SK-N-SH (cell line): ENCODE measurements around the gene ALPK3. TPM values are rescaled to one million over a fixed set of nuclear protein-coding genes. Genes with fewer than 3 reads are reported as not detected.

ENCODE experiments used
- CTCF ChIA-PET: fragments of 300-600, 350-600 bp; formaldehyde crosslinking; extraction: SDS; loops from one replicate; lab custom pipeline; 2021; lab: Yijun Ruan, JAX
- POLR2A ChIA-PET: fragments of 350-600 bp; sonication (Branson Sonifier 250); formaldehyde crosslinking; extraction: SDS; loops from one replicate; lab custom pipeline; 2020; ENCODE audit warnings: antibody characterized with exemption, inconsistent platforms; lab: Yijun Ruan, JAX
- DNase-seq: peaks from one replicate; pipeline ENCODE4 v3.0.0; 2012
- H2AFZ ChIP-seq: fragments of 200-600 bp; sonication (generic); 2 replicates; pipeline ENCODE4 v1.8.1; 2016; ENCODE audit warnings: antibody characterized with exemption, mild to moderate bottlenecking, low read depth
- H3F3A ChIP-seq: fragments of 200-600 bp; sonication (generic); replicated peaks from 2 replicates; pipeline ENCODE3; 2016; ENCODE audit warnings: antibody characterized with exemption, mild to moderate bottlenecking; ENCODE audit not compliant: insufficient read depth
- H3K27ac ChIP-seq, 2 experiments: fragments of 200-500 bp in 1 of 2; fragments of 200-600 bp in 1 of 2; sonication (Bioruptor generic) in 1 of 2; sonication (generic), shearing (Covaris generic) in 1 of 2; 2 replicates each; pipeline versions ENCODE4 v1.5.1 to v1.6.1; 2014 to 2016; ENCODE audit warnings: low read depth in 2 of 2, inconsistent platforms in 1 of 2, low read length in 1 of 2, mild to moderate bottlenecking in 1 of 2, mixed read lengths in 1 of 2
- H3K27me3 ChIP-seq: fragments of 200-600 bp; sonication (generic), shearing (Covaris generic); 2 replicates; pipeline ENCODE4 v1.6.1; 2016; ENCODE audit warnings: mixed run types; ENCODE audit not compliant: insufficient read depth
- H3K36me3 ChIP-seq, 2 experiments: fragments of 200-500 bp in 1 of 2; fragments of 200-600 bp in 1 of 2; sonication (Bioruptor generic) in 1 of 2; sonication (generic) in 1 of 2; replicated peaks in 1 of 2; 2 replicates each; pipeline versions ENCODE3 to v1.5.1; 2014 to 2016; ENCODE audit warnings: low read length in 1 of 2, mild to moderate bottlenecking in 1 of 2; ENCODE audit not compliant: insufficient read depth in 2 of 2, control insufficient read depth in 1 of 2
- H3K4me1 ChIP-seq, 2 experiments: fragments of 200-500 bp in 1 of 2; fragments of 200-600 bp in 1 of 2; sonication (Bioruptor generic) in 1 of 2; sonication (generic), shearing (Covaris generic) in 1 of 2; 2 replicates each; pipeline versions ENCODE4 v1.5.1 to v1.6.1; 2014 to 2016; ENCODE audit warnings: low read depth in 1 of 2, low read length in 1 of 2, mixed run types in 1 of 2; ENCODE audit not compliant: insufficient read depth in 2 of 2, control insufficient read depth in 1 of 2
- H3K4me2 ChIP-seq: fragments of 200-600 bp; sonication (generic), shearing (Covaris generic); 2 replicates; pipeline ENCODE4 v1.6.1; 2017; ENCODE audit warnings: mixed run types
- H3K4me3 ChIP-seq, 2 experiments: fragments of 200-500 bp in 1 of 2; fragments of 200-600 bp in 1 of 2; sonication (Bioruptor generic) in 1 of 2; sonication (generic), shearing (Covaris generic) in 1 of 2; 2 replicates each; pipeline versions ENCODE4 v1.5.1 to v1.8.1; 2014 to 2016; ENCODE audit warnings: low read depth in 2 of 2, inconsistent platforms in 1 of 2, low read length in 1 of 2, mild to moderate bottlenecking in 1 of 2, mixed read lengths in 1 of 2, moderate library complexity in 1 of 2
- H3K79me2 ChIP-seq: fragments of 200-600 bp; sonication (generic); 2 replicates; pipeline ENCODE4 v1.8.1; 2017; ENCODE audit warnings: mild to moderate bottlenecking; ENCODE audit not compliant: insufficient read depth
- H3K9ac ChIP-seq: fragments of 200-600 bp; sonication (generic); 2 replicates; pipeline ENCODE4 v1.6.1; 2017; ENCODE audit warnings: mixed run types
- H3K9me2 ChIP-seq: fragments of 200-600 bp; sonication (generic); 2 replicates; pipeline ENCODE4 v1.6.1; 2017; ENCODE audit warnings: mixed run types
- H3K9me3 ChIP-seq: fragments of 200-600 bp; sonication (generic); 2 replicates; pipeline ENCODE4 v1.6.1; 2017; ENCODE audit warnings: mixed run types, mild to moderate bottlenecking, moderate library complexity
- H4K20me1 ChIP-seq: fragments of 200-600 bp; sonication (generic); 2 replicates; pipeline ENCODE4 v1.6.1; 2017; ENCODE audit warnings: mild to moderate bottlenecking, mixed run types; ENCODE audit not compliant: insufficient read depth
- ELF1 ChIP-seq: IDR thresholded peaks from 2 replicates; pipeline ENCODE4 v1.4.0; 2012
- EP300 ChIP-seq, 2 experiments: IDR thresholded peaks; 2 replicates each; pipeline versions ENCODE4 v1.4.0 to v1.6.1; 2012; ENCODE audit warnings: borderline replicate concordance in 1 of 2, low read depth in 1 of 2, low read length in 1 of 2
- FOXM1 ChIP-seq: IDR thresholded peaks from 2 replicates; pipeline ENCODE4 v1.4.0; 2012; ENCODE audit warnings: low read depth, mild to moderate bottlenecking
- GABPA ChIP-seq: IDR thresholded peaks from 2 replicates; pipeline ENCODE4 v1.4.0; 2012; ENCODE audit warnings: low read depth, mild to moderate bottlenecking
- IRF3 ChIP-seq: fragments of 150-350 bp; IDR thresholded peaks from 2 replicates; pipeline ENCODE4 v1.6.1; 2016; ENCODE audit warnings: mild to moderate bottlenecking, low read depth, low read length
- MAX ChIP-seq: IDR thresholded peaks from 2 replicates; pipeline ENCODE4 v1.4.0; 2012; ENCODE audit warnings: low read depth
- MEF2A ChIP-seq: IDR thresholded peaks from 2 replicates; pipeline ENCODE4 v1.4.0; 2012; ENCODE audit warnings: low read depth, borderline replicate concordance
- MXI1 ChIP-seq: IDR thresholded peaks from 2 replicates; pipeline ENCODE4 v1.6.1; 2012; ENCODE audit warnings: mild to moderate bottlenecking, low read depth, low read length, improper control_type of control experiment
- NFIC ChIP-seq: IDR thresholded peaks from 2 replicates; pipeline ENCODE4 v1.4.0; 2012; ENCODE audit warnings: borderline replicate concordance
- NRF1 ChIP-seq: IDR thresholded peaks from 2 replicates; pipeline ENCODE4 v1.6.1; 2012; ENCODE audit warnings: low read depth, mild to moderate bottlenecking, low read length
- PBX3 ChIP-seq: IDR thresholded peaks from 2 replicates; pipeline ENCODE4; 2012
- RAD21 ChIP-seq: IDR thresholded peaks from 2 replicates; pipeline ENCODE4 v1.6.1; 2012; ENCODE audit warnings: mild to moderate bottlenecking, low read length
- RCOR1 ChIP-seq: fragments of 150-350 bp; IDR thresholded peaks from 2 replicates; pipeline ENCODE4 v1.6.1; 2017; ENCODE audit warnings: antibody characterized with exemption, low read length
- REST ChIP-seq: IDR thresholded peaks from 2 replicates; pipeline ENCODE4 v1.6.1; 2012; ENCODE audit warnings: mild to moderate bottlenecking, low read depth, low read length, moderate library complexity
- RXRA ChIP-seq: IDR thresholded peaks from 2 replicates; pipeline ENCODE4 v1.4.0; 2012; ENCODE audit warnings: low read depth, mild to moderate bottlenecking, borderline replicate concordance
- SIN3A ChIP-seq: IDR thresholded peaks from 2 replicates; pipeline ENCODE4 v1.6.1; 2012; ENCODE audit warnings: low read depth, mild to moderate bottlenecking, low read length, moderate library complexity, borderline replicate concordance
- TAF1 ChIP-seq: IDR thresholded peaks from 2 replicates; pipeline ENCODE4 v1.6.1; 2012; ENCODE audit warnings: low read depth, mild to moderate bottlenecking, low read length, moderate library complexity, borderline replicate concordance
- TCF12 ChIP-seq: IDR thresholded peaks from 2 replicates; pipeline ENCODE4 v1.4.0; 2012
- TEAD4 ChIP-seq: IDR thresholded peaks from 2 replicates; pipeline ENCODE4 v1.4.0; 2012; ENCODE audit warnings: mild to moderate bottlenecking, borderline replicate concordance; ENCODE audit not compliant: insufficient read depth
- USF1 ChIP-seq: IDR thresholded peaks from 2 replicates; pipeline ENCODE4 v1.4.0; 2012; ENCODE audit warnings: low read depth, borderline replicate concordance
- USF2 ChIP-seq: fragments of 150-350 bp; IDR thresholded peaks from 2 replicates; pipeline ENCODE4 v1.6.1; 2017; ENCODE audit warnings: antibody characterized with exemption, low read length, low read depth, borderline replicate concordance
- WGBS: methylation state at CpG from one replicate; pipeline ENCODE4 v1.1.6; 2017; ENCODE audit warnings: low lambda C conversion rate; 5-methylcytosine and 5-hydroxymethylcytosine counted together
- polyA plus RNA-seq, 3 experiments: library from polyadenylated mRNA; depleted of rRNA; stranded (reverse); fragments of >200 nt; gene quantifications; 2 replicates each; pipeline ENCODE4 v1.2.3, GENCODE V29; 2012

The ALPK3 gene
- polyA plus RNA-seq, 1 of the 3 experiments (the other 2 are of a cell fraction): 0.16 TPM

GRCh38 chr15:84891339-84891738 is 74.2 kb downstream of the ALPK3 start:
- Histone ChIP-seq H2AFZ (no peak overlapping the region), H3K27me3 (no peaks in the 10 kb centered on the region), H3K36me3 (no peaks in the 10 kb centered on the region), H4K20me1 (no peaks in the 10 kb centered on the region), H3K79me2 (no peaks in the 10 kb centered on the region), H3K4me1 (peaks cover 0 to 6% of the 10 kb centered on the region in 2 experiments; a peak in 1 of 4 replicates), H3K9me2 (no peaks in the 10 kb centered on the region), H3K9me3 (no peaks in the 10 kb centered on the region), H3F3A (no peaks in the 10 kb centered on the region), H3K27ac (no peak overlapping the region), H3K4me3 (no peak overlapping the region), H3K9ac (no peak overlapping the region), H3K4me2 (no peak overlapping the region)
- POLR2A ChIA-PET: no interaction called here
- CTCF ChIA-PET: interaction anchor here (1.0 to 1.3 kb wide), 2 partner anchors 22 to 37 kb away, joined by 3 to 5 read pairs; no protein-coding TSS in a partner anchor
- no peak for DNase-seq
- 96% methylated on average over 6 of the region's 6 CpGs for WGBS
- no peak for TF ChIP-seq TAF1
- no peak for TF ChIP-seq USF1
- no peak for TF ChIP-seq MXI1
- no peak for TF ChIP-seq REST
- TF ChIP-seq SIN3A: no peak
- TF ChIP-seq FOXM1: no peak
- no peak for TF ChIP-seq TCF12
- TF ChIP-seq EP300 (IDR thresholded peaks at IDR 0.05; ENCODE audit: borderline replicate concordance in 1 of 2, low read depth in 1 of 2, low read length in 1 of 2): no peak
- no peak for TF ChIP-seq MAX
- TF ChIP-seq, all 33 proteins: peak for 0

- Histone ChIP-seq H4K20me1 (no peaks in the 10 kb centered on the region), H3K9ac (no peak overlapping the region), H2AFZ (no peak overlapping the region), H3K36me3 (no peaks in the 10 kb centered on the region), H3K27ac (no peak overlapping the region), H3K27me3 (no peaks in the 10 kb centered on the region), H3K4me2 (no peak overlapping the region), H3K4me1 (peaks cover 0 to 4% of the 10 kb centered on the region in 2 experiments; a peak in 1 of 4 replicates), H3K9me3 (no peaks in the 10 kb centered on the region), H3F3A (no peaks in the 10 kb centered on the region), H3K4me3 (no peak overlapping the region), H3K9me2 (no peaks in the 10 kb centered on the region), H3K79me2 (no peaks in the 10 kb centered on the region)
- DNase-seq: no peak
- 85% methylated on average over 8 of the region's 10 CpGs for WGBS
- POLR2A ChIA-PET: no interaction called here
- CTCF ChIA-PET: interaction anchor here (0.6 kb wide), 1 partner anchor 322 kb away, joined by 3 read pairs; no protein-coding TSS in a partner anchor
- no peak for TF ChIP-seq NFIC
- no peak for TF ChIP-seq NRF1
- no peak for TF ChIP-seq USF2
- no peak for TF ChIP-seq GABPA
- TF ChIP-seq MEF2A: no peak
- TF ChIP-seq RCOR1: no peak
- TF ChIP-seq RXRA: no peak
- no peak for TF ChIP-seq RAD21
- no peak for TF ChIP-seq TEAD4
- no peak for TF ChIP-seq IRF3
- TF ChIP-seq PBX3: no peak
- no peak for TF ChIP-seq FOXM1
- TF ChIP-seq ELF1: no peak
- no peak for TF ChIP-seq MXI1
Observed at GRCh38 chr15:84892786-84893307, 75.7 kb downstream of the ALPK3 start.
